ENCODE results near the gene WDR70. TPM values are rescaled to one million over a fixed set of nuclear protein-coding genes. Genes with fewer than 3 reads are reported as not detected.

The WDR70 gene
- total RNA-seq, 1 experiment from 2014 or later: 78.2 TPM

DNA sequence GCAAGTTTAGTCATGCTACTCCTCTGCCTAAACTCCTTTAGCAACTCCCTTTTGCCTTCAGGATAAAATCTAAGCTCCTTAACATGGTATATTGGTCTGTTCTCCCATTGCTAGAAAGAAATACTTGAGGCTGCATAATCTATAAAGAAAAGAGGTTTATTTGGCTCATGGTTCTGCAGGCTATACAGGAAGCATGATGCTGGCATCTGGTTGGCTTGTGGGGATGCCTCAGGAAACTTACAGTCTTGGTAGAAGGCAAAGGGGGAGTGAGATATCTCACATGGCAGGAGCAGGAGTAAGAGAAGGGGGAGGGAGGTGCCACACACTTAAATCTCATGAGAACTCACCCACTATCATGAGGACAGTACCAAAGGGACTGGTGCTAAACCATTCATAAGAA is 315.7 kb downstream of the WDR70 start:
- DNase-seq: no peak
- no peaks in the 10 kb centered on the region for H3K79me2 ChIP-seq (ENCODE audit: low read depth)
- H3K4me1 ChIP-seq (replicated peaks; ENCODE audit: insufficient read depth): peaks cover 28% of the 10 kb centered on the region
- no peak overlapping the region for H3K4me3 ChIP-seq
- peaks cover 27% of the 10 kb centered on the region for H3F3A ChIP-seq (ENCODE audit: insufficient read depth, low read depth)
- intact Hi-C loops (cut with micrococcal nuclease; ENCODE audit: unreplicated experiment): no loop called here
- H4K20me1 ChIP-seq (ENCODE audit: insufficient read depth): no peaks in the 10 kb centered on the region
- H2AFZ ChIP-seq: no peak overlapping the region
- no peak overlapping the region for H3K27ac ChIP-seq
- no peaks in the 10 kb centered on the region for H3K27me3 ChIP-seq (ENCODE audit: insufficient read depth, low read depth)
- TF ChIP-seq EZH2 (IDR thresholded peaks at IDR 0.05; ENCODE audit: low read depth) (no peak), CTCF (conservative IDR thresholded peaks at IDR 0.05) (no peak)
- BruUV-seq (replicated peaks): no TSS peak
- H3K9me2 ChIP-seq (ENCODE audit: insufficient read depth): no peaks in the 10 kb centered on the region; the same call in 1 of the 2 replicates
- H3K4me2 ChIP-seq: no peak overlapping the region
- H3K36me3 ChIP-seq (ENCODE audit: low read depth): peaks cover 6% of the 10 kb centered on the region; the same call in 1 of the 2 replicates
- H3K9me3 ChIP-seq (ENCODE audit: insufficient read depth, low read depth): no peaks in the 10 kb centered on the region
- POLR2A ChIA-PET (ENCODE audit: unreplicated experiment): no interaction called here
- CTCF ChIA-PET: interaction anchor here (0.6 kb wide), 1 partner anchor 88 kb away, joined by 3 read pairs; no protein-coding TSS in a partner anchor

- no peak overlapping the region for H2AFZ ChIP-seq
- POLR2A ChIA-PET (ENCODE audit: unreplicated experiment): no interaction called here
- H3K36me3 ChIP-seq (ENCODE audit: low read depth): peaks cover 6% of the 10 kb centered on the region; the same call in 1 of the 2 replicates
- BruUV-seq (replicated peaks): no TSS peak
- H3F3A ChIP-seq (ENCODE audit: insufficient read depth, low read depth): peaks cover 27% of the 10 kb centered on the region
- H3K4me2 ChIP-seq: peak overlapping the region; percentile 57
- H3K79me2 ChIP-seq (ENCODE audit: low read depth): no peaks in the 10 kb centered on the region
- H3K9me3 ChIP-seq (ENCODE audit: insufficient read depth, low read depth): no peaks in the 10 kb centered on the region
- CTCF ChIA-PET: interaction anchor here (0.5 to 1.9 kb wide), 4 partner anchors 22 to 183 kb away, joined by 3 to 7 read pairs (median 5); no protein-coding TSS in a partner anchor
- TF ChIP-seq EZH2 (IDR thresholded peaks at IDR 0.05; ENCODE audit: low read depth) (no peak), CTCF (conservative IDR thresholded peaks at IDR 0.05) (no peak)
- no peaks in the 10 kb centered on the region for H4K20me1 ChIP-seq (ENCODE audit: insufficient read depth)
- H3K27ac ChIP-seq: peak overlapping the region; percentile 75
- peaks cover 28% of the 10 kb centered on the region for H3K4me1 ChIP-seq (replicated peaks; ENCODE audit: insufficient read depth)
- no peak overlapping the region for H3K4me3 ChIP-seq
- no peaks in the 10 kb centered on the region for H3K27me3 ChIP-seq (ENCODE audit: insufficient read depth, low read depth)
- no peak for DNase-seq
- H3K9me2 ChIP-seq (ENCODE audit: insufficient read depth): no peaks in the 10 kb centered on the region; the same call in 1 of the 2 replicates
- intact Hi-C loops (cut with micrococcal nuclease; ENCODE audit: unreplicated experiment): loop anchor here (1.0 kb wide), 2 partner anchors 22 to 27 kb away; no protein-coding TSS in a partner anchor
Observed at GRCh38 chr5:37695647-37696046, 316.5 kb downstream of the WDR70 start.

GRCh38 chr5:37696190-37697021 is 317.3 kb downstream of the WDR70 start:
- no peak overlapping the region for H2AFZ ChIP-seq
- H3K4me1 ChIP-seq (replicated peaks; ENCODE audit: insufficient read depth): peaks cover 28% of the 10 kb centered on the region
- DNase-seq: peak; percentile 65 to 88
- no peaks in the 10 kb centered on the region for H3K9me3 ChIP-seq (ENCODE audit: insufficient read depth, low read depth)
- H3K79me2 ChIP-seq (ENCODE audit: low read depth): no peaks in the 10 kb centered on the region
- H3K4me2 ChIP-seq: peak overlapping the region; percentile 57
- no peaks in the 10 kb centered on the region for H4K20me1 ChIP-seq (ENCODE audit: insufficient read depth)
- TF ChIP-seq EZH2 (IDR thresholded peaks at IDR 0.05; ENCODE audit: low read depth): no peak
- TF ChIP-seq CTCF (conservative IDR thresholded peaks at IDR 0.05): no peak
- ChIA-PET POLR2A (ENCODE audit: unreplicated experiment) (no interaction called here), CTCF (interaction anchor here (0.5 to 1.9 kb wide), 4 partner anchors 10 to 184 kb away, joined by 3 to 7 read pairs (median 5); no protein-coding TSS in a partner anchor)
- no peaks in the 10 kb centered on the region for H3K27me3 ChIP-seq (ENCODE audit: insufficient read depth, low read depth)
- no TSS peak for BruUV-seq (replicated peaks)
- H3K9me2 ChIP-seq (ENCODE audit: insufficient read depth): no peaks in the 10 kb centered on the region; the same call in 1 of the 2 replicates
- H3K36me3 ChIP-seq (ENCODE audit: low read depth): peaks cover 6% of the 10 kb centered on the region; the same call in 1 of the 2 replicates
- no peak overlapping the region for H3K4me3 ChIP-seq
- peak overlapping the region; percentile 75 for H3K27ac ChIP-seq
- intact Hi-C loops (cut with micrococcal nuclease; ENCODE audit: unreplicated experiment): loop anchor here (1.0 kb wide), 2 partner anchors 21 to 28 kb away; no protein-coding TSS in a partner anchor
- peaks cover 27% of the 10 kb centered on the region for H3F3A ChIP-seq (ENCODE audit: insufficient read depth, low read depth)

Data from PC-9 (cell line).